Stomach (tissue), 9 donors: Measurements from ENCODE around the gene APMAP. TPM values are rescaled to one million over a fixed set of nuclear protein-coding genes. Genes with fewer than 3 reads are reported as not detected.

Source experiments
- DNase-seq, 2 donors: peaks; one replicate each; pipeline versions ENCODE4 v3.0.0 to v3.0.0-alpha.2; 2013 to 2019
- H3K27ac ChIP-seq, 5 donors: fragments of 200-600 bp in 4 of 5; sonication (generic) in 4 of 5; one replicate each; pipeline ENCODE4 v1.5.1; 2013 to 2019; ENCODE audit warnings: mild to moderate bottlenecking in 1 of 5, moderate library complexity in 1 of 5
- H3K27me3 ChIP-seq, 3 donors: fragments of 200-600 bp; sonication (generic); one replicate each; pipeline ENCODE4 v1.5.1; 2017 to 2019; ENCODE audit warnings: mixed run types in 1 of 3
- H3K36me3 ChIP-seq, 4 donors: fragments of 200-600 bp; sonication (generic); 1 replicate in 3 of 4; 2 replicates in 1 of 4; pipeline ENCODE4 v1.5.1; 2016 to 2019
- H3K4me1 ChIP-seq, 4 donors: fragments of 200-600 bp; sonication (generic); one replicate each; pipeline ENCODE4 v1.5.1; 2016 to 2019
- H3K4me3 ChIP-seq, 4 donors: fragments of 200-600 bp; sonication (generic) in 3 of 4; one replicate each; pipeline ENCODE4 v1.5.1; 2016 to 2019; ENCODE audit warnings: mild to moderate bottlenecking in 1 of 4
- H3K9me3 ChIP-seq, 4 donors: fragments of 200-600 bp; sonication (generic); one replicate each; pipeline ENCODE4 v1.5.1; 2016 to 2019
- CTCF ChIP-seq, 7 experiments: fragments of 450-650 bp in 4 of 7; fragments of 200-600 bp in 3 of 7; sonication (generic) in 3 of 7; IDR thresholded peaks; one replicate each; pipeline ENCODE4 v1.5.1; 2016 to 2019; ENCODE audit warnings: antibody characterized with exemption in 7 of 7, control low read depth in 2 of 7, mild to moderate bottlenecking in 1 of 7
- EP300 ChIP-seq: sonication (generic); formaldehyde crosslinking; IDR thresholded peaks from one replicate; pipeline ENCODE4 v1.6.1; 2017; ENCODE audit warnings: antibody characterized with exemption
- POLR2A ChIP-seq, 4 donors: fragments of 450-650 bp; IDR thresholded peaks; one replicate each; pipeline ENCODE4 v1.6.1; 2016; ENCODE audit warnings: antibody characterized with exemption in 4 of 4, control low read depth in 2 of 4, mild to moderate bottlenecking in 1 of 4, moderate library complexity in 1 of 4
- POLR2AphosphoS5 ChIP-seq, 3 donors: sonication (generic); formaldehyde crosslinking; IDR thresholded peaks; one replicate each; pipeline ENCODE4 v1.6.1; 2016; ENCODE audit warnings: antibody characterized with exemption in 3 of 3
- WGBS, 5 donors: extraction: QIAGEN DNeasy Blood & Tissue Kit in 3 of 5; methylation state at CpG; one replicate each; pipeline versions ENCODE4 v1.1.5 to v1.1.7; 2013 to 2018; 5-methylcytosine and 5-hydroxymethylcytosine counted together
- intact Hi-C: fragments of 100-400 bp; cut with DNase I; formaldehyde crosslinking; loops from one replicate; pipeline ENCODE4 v1.15.1; 2023; ENCODE audit warnings: low total_unique reads
- polyA plus RNA-seq, 3 donors: library from polyadenylated mRNA; stranded (reverse); fragments of 200-250 nt; gene quantifications; one replicate each; pipeline ENCODE4 v1.2.3, GENCODE V29; 2013
- total RNA-seq, 5 donors: library from RNA; depleted of rRNA; stranded (reverse); fragments of >200 nt; gene quantifications; one replicate each; pipeline versions ENCODE4 v1.1.0 to v1.2.3, GENCODE V29; 2014 to 2016
- donor health status: healthy with polysubstance abuse.
- donor health status: Bipolar disorder and iron deficiency.
- donor health status: healthy.

The APMAP gene
- total and polyA plus RNA-seq, 8 donors, result 12.3 to 55.6 (median 32.1) TPM

DNA sequence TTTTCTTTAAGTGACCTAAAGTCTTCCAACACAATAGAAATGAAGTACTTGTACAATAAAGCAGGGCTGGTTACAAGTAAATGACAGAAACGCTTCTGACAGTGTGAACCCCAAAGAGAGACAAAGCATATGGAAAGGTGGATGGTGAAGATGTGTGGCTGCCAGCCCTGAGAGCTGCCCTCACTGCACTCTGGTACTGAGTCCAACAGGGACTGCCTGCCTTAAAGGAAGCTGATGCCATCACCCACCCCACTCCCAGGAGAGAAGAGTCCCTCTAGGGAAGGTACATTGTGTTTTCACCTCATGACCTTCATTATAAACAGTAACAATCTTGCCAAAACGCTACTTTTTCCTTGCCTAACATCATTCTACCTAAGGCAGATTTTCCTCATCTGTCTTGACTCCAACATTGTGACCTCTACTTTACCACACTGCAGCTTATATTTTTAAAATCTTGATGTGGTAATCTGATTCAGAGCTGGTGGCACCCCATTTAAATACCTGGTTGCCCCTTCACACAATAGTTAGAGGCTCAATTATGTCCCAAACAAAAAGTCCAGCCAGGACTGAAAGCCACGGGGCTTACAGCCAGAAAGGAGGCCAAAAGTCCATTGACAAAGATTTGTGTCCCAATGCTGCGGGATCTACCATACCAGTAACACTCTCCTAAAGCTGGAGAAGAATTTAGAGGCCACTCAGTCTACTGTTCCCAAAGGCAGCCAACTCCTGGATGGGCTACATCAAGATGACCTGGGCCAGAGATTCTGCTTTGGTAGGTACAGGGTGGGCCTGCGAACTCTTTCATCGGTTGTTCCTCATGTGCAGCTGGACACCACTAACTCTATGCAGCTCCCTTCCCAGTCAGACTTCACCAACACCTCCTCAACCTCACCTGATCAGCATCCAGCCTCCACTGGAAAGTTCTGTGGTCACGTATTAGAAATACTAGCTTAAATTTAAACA is 4.4 kb downstream of the APMAP start:
- H3K4me3 ChIP-seq, result no peak overlapping the region
- peaks cover under 1 to 8% (median 6%) of the 10 kb centered on the region in 4 donors for H3K36me3 ChIP-seq
- peaks cover 16 to 54% (median 24%) of the 10 kb centered on the region in 4 donors for H3K4me1 ChIP-seq
- no peaks in the 10 kb centered on the region for H3K9me3 ChIP-seq
- TF ChIP-seq CTCF (IDR thresholded peaks at IDR 0.05) (no peak), EP300 (no peak), POLR2AphosphoS5 (IDR thresholded peaks at IDR 0.05) (no peak), POLR2A (IDR thresholded peaks at IDR 0.05) (no peak)
- intact Hi-C loops, result no loop called here
- no peaks in the 10 kb centered on the region for H3K27me3 ChIP-seq
- peak overlapping the region in 1 of 5 donors; percentile 33 for H3K27ac ChIP-seq
- WGBS, 5 donors, result 87 to 89% (median 87%) methylated on average over 6 to 7 of the region's 7 CpGs
- DNase-seq, result peak in 1 of 2 donors; percentile 13

- intact Hi-C loops, result no loop called here
- H3K4me3 ChIP-seq, result no peak overlapping the region
- peaks cover 9 to 17% (median 13%) of the 10 kb centered on the region in 4 donors for H3K36me3 ChIP-seq
- H3K27ac ChIP-seq, result no peak overlapping the region
- no peaks in the 10 kb centered on the region for H3K9me3 ChIP-seq
- peaks cover 13 to 52% (median 23%) of the 10 kb centered on the region in 4 donors for H3K4me1 ChIP-seq
- DNase-seq, result no peak
- TF ChIP-seq CTCF (IDR thresholded peaks at IDR 0.05), result no peak
- no peak for TF ChIP-seq EP300
- TF ChIP-seq POLR2AphosphoS5 (IDR thresholded peaks at IDR 0.05), result no peak
- no peak for TF ChIP-seq POLR2A (IDR thresholded peaks at IDR 0.05)
- 87 to 98% (median 91%) methylated on average over 2 of the region's 2 CpGs for WGBS, 5 donors
- no peaks in the 10 kb centered on the region for H3K27me3 ChIP-seq
Observed at GRCh38 chr20:24987244-24987643, 5.3 kb downstream of the APMAP start.

- no peak for DNase-seq
- H3K36me3 ChIP-seq, result peaks cover 15 to 24% (median 20%) of the 10 kb centered on the region in 4 donors
- TF ChIP-seq POLR2AphosphoS5 (IDR thresholded peaks at IDR 0.05) (no peak), POLR2A (IDR thresholded peaks at IDR 0.05) (no peak), EP300 (no peak), CTCF (IDR thresholded peaks at IDR 0.05) (no peak)
- H3K27ac ChIP-seq, result no peak overlapping the region
- no peaks in the 10 kb centered on the region for H3K9me3 ChIP-seq
- no peak overlapping the region for H3K4me3 ChIP-seq
- intact Hi-C loops, result no loop called here
- no peaks in the 10 kb centered on the region for H3K27me3 ChIP-seq
- 88 to 95% (median 92%) methylated on average over 7 of the region's 7 CpGs for WGBS, 5 donors
- H3K4me1 ChIP-seq, result peaks cover 6 to 46% (median 17%) of the 10 kb centered on the region in 4 donors
Observed at GRCh38 chr20:24986436-24987015, 6.0 kb downstream of the APMAP start.

DNA sequence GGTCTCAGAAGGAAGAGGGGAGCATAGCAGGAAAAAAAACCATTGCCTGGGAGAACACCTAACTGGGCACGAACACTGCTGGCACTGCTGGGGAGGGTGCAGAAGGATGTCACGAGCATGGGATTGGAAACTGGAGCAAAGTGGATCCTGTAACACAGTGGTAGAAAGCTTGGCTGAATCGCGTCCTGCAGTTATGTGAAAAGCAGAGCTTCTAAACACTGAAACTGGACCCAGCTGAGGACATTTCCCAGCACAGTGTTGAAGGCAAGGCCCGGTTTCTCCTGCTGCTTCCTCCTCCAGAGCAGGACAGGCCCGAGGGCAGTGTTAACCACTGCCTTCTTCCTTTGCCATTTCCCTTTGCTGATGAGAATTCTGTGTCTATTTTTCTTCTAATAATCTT is 6.7 kb downstream of the APMAP start:
- Histone ChIP-seq H3K27ac (no peak overlapping the region), H3K4me1 (peaks cover 0 to 39% (median 10%) of the 10 kb centered on the region in 4 donors), H3K36me3 (peaks cover 19 to 32% (median 27%) of the 10 kb centered on the region in 4 donors), H3K9me3 (no peaks in the 10 kb centered on the region), H3K4me3 (no peak overlapping the region), H3K27me3 (no peaks in the 10 kb centered on the region)
- DNase-seq, result peak in 1 of 2 donors; percentile 24
- WGBS, 5 donors, result 65 to 79% (median 68%) methylated on average over 6 of the region's 6 CpGs
- no peak for TF ChIP-seq EP300
- no peak for TF ChIP-seq CTCF (IDR thresholded peaks at IDR 0.05)
- no peak for TF ChIP-seq POLR2A (IDR thresholded peaks at IDR 0.05)
- no peak for TF ChIP-seq POLR2AphosphoS5 (IDR thresholded peaks at IDR 0.05)
- intact Hi-C loops, result no loop called here
